ENCODE results near the gene IQSEC1. TPM values are rescaled to one million over a fixed set of nuclear protein-coding genes. Genes with fewer than 3 reads are reported as not detected.

IQSEC1 gene
- total RNA-seq, 4 donors from 2014 or later, result 31.9 to 35.8 (median 34.8) TPM

DNA sequence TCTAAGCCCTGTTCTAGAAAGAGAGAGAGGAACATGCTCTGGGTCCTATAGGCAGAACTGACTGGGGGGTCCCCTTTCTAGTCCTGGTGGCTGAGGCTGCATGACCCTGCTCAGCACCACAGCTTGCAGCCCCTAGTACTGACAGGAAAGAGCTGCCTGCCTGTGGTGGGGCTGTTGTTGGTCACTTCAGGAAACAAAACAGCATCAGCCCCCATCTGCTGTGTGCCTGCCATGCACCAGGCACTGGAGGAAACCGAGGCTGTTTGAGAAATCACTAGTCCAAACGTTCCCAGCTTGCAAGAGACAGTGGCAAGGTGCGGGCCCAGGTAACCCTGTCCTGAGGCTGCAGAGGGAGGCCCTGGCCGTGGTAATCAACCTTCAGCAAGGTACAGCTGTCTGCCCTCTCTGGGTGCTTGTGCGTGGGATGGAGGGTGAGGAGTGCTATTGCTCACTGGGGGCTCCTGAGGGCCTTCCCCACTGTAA is 90.6 kb downstream of the IQSEC1 start:
- no peak overlapping the region for H3K4me3 ChIP-seq (ENCODE audit: low read depth, poor library complexity, severe bottlenecking)
- DNase-seq (ENCODE audit: low spot score in 2 of 2), result no peak
- intact Hi-C loops (cut with DNase I; ENCODE audit: low total_unique reads), result loop anchor here (10.0 kb wide), 1 partner anchor 108 kb away; no protein-coding TSS in a partner anchor
- WGBS, 2 donors, result 83 to 84% methylated on average over 5 of the region's 5 CpGs
- TF ChIP-seq, protein P1, sequence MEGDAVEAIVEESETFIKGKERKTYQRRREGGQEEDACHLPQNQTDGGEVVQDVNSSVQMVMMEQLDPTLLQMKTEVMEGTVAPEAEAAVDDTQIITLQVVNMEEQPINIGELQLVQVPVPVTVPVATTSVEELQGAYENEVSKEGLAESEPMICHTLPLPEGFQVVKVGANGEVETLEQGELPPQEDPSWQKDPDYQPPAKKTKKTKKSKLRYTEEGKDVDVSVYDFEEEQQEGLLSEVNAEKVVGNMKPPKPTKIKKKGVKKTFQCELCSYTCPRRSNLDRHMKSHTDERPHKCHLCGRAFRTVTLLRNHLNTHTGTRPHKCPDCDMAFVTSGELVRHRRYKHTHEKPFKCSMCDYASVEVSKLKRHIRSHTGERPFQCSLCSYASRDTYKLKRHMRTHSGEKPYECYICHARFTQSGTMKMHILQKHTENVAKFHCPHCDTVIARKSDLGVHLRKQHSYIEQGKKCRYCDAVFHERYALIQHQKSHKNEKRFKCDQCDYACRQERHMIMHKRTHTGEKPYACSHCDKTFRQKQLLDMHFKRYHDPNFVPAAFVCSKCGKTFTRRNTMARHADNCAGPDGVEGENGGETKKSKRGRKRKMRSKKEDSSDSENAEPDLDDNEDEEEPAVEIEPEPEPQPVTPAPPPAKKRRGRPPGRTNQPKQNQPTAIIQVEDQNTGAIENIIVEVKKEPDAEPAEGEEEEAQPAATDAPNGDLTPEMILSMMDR (IDR thresholded peaks at IDR 0.05), result no peak
- no peak for TF ChIP-seq POLR2A (IDR thresholded peaks at IDR 0.05)

DNA sequence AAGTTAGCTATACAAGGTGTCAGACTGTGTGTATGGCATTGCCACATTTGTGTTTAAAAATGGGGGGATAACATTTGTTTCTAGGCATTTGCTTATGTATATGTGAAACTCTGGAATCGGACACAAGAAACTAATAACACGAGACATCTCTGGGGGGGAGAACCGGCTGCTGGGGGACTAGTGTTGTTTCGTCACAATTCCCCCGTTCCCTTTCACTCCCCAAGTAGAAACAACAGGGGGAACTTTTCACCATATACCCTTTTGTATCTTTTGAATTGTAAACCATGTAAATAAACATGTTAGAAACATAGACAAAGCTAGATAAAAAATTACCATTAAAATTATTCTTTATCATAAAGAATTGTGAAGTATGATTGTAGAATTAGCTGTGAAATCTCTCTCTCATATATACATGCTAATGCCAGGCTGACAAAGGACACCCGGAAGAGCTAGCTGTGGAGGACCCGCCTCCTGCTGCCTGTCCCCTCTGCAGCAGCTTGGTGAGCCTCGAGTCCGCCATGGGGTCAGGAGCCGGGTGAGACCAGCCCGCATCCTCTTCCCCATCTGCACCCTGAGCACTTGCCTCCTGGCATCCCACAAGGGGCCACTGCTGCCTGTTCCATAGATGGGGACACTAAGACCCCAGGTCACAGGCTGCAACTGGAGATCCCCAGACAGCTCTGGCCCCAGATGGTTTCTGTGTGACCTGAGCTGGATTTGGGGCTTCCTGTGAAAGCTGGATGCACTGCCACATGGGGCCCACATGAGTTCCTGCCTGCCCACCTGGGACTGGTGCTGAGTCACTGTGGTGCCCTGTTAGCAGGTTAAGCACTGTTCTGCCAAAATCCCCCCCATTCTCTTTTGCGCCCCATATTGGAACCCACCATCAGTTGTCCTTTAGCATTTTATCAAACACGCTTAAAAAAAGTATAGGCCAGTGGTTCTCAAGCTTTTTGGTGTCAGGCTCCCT is 91.6 kb downstream of the IQSEC1 start:
- intact Hi-C loops (cut with DNase I; ENCODE audit: low total_unique reads), result loop anchor here (10.0 kb wide), 1 partner anchor 107 kb away; no protein-coding TSS in a partner anchor
- no peak for DNase-seq (ENCODE audit: low spot score in 2 of 2)
- no peak overlapping the region for H3K4me3 ChIP-seq (ENCODE audit: low read depth, poor library complexity, severe bottlenecking)
- TF ChIP-seq, protein P1 (IDR thresholded peaks at IDR 0.05), result no peak
- TF ChIP-seq POLR2A (IDR thresholded peaks at IDR 0.05), result no peak
- WGBS, 2 donors, result 89 to 90% methylated on average over 13 of the region's 13 CpGs

DNA sequence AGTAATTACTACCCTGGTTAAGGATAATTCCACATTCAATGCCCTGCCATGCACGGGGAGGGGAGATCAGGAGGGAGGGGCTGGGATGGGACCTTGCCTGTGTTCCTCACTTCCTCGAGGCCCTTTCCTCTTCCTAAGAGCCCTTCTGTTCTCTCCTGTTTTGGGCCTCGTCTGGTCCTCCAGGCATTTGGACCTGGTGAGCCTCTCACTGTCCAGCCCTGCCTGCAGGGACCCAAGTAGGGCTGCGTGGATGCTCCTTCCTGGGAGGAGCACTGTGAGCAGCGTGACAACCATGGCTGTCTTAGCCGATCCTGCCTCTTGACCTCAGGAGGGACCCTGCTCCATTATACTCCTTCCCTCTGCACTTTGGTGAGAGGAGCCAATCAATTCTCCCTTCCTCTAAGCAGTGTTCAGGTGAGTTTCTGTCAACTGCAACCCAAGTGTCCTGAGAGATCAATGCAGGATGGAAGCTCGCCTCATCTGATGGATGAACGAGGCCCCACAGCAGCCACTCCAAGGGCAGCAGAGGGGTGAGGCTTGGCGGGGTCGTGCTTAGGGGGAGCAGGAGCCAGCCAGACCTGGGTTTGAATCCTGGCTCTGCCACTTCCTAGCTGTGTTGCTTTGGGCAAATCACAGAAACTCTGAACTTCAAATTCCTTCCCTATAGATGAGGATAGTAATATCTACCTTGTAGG is 92.5 kb downstream of the IQSEC1 start:
- 80 to 82% methylated on average over 10 of the region's 10 CpGs for WGBS, 2 donors
- no peak for TF ChIP-seq POLR2A (IDR thresholded peaks at IDR 0.05)
- TF ChIP-seq, protein P1 (IDR thresholded peaks at IDR 0.05), result no peak
- intact Hi-C loops (cut with DNase I; ENCODE audit: low total_unique reads), result loop anchor here (10.0 kb wide), 1 partner anchor 106 kb away; no protein-coding TSS in a partner anchor
- DNase-seq (ENCODE audit: low spot score in 2 of 2), result no peak
- H3K4me3 ChIP-seq (ENCODE audit: low read depth, poor library complexity, severe bottlenecking), result no peak overlapping the region

DNA sequence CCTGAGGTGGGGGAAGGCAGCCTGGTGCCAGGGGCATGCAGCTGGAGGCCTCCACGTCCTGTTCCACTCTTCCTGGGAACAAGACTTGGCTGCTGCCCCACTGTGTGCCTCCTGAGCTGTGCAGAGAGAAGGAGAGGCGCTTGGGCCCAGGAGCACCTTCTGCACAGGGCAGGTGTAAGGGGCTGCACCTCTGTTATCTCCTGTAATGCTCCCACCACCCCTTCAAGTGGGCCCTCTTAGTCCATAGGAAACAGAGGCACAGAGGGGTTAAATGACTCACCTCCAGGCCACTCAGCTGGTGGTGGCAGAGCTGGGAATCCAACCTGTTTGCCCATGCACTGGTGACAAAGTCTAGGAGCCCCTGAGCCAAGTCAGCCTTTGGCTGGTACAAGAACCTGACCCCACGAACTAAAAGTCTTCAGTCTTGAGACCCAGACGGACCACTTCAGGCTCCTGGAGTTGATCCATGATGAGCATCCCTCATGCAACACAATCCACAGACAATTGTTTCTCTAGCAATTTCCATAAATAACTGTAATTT is 93.2 kb downstream of the IQSEC1 start:
- no peak for TF ChIP-seq POLR2A (IDR thresholded peaks at IDR 0.05)
- TF ChIP-seq, protein P1 (IDR thresholded peaks at IDR 0.05), result no peak
- 82 to 83% methylated on average over 4 of the region's 4 CpGs for whole genome bisulfite sequencing, 2 donors
- intact Hi-C loops (cut with DNase I; ENCODE audit: low total_unique reads), result loop anchor here (10.0 kb wide), 1 partner anchor 105 kb away; no protein-coding TSS in a partner anchor
- no peak overlapping the region for H3K4me3 ChIP-seq (ENCODE audit: low read depth, poor library complexity, severe bottlenecking)
- no peak for DNase-seq (ENCODE audit: low spot score in 2 of 2)

DNA sequence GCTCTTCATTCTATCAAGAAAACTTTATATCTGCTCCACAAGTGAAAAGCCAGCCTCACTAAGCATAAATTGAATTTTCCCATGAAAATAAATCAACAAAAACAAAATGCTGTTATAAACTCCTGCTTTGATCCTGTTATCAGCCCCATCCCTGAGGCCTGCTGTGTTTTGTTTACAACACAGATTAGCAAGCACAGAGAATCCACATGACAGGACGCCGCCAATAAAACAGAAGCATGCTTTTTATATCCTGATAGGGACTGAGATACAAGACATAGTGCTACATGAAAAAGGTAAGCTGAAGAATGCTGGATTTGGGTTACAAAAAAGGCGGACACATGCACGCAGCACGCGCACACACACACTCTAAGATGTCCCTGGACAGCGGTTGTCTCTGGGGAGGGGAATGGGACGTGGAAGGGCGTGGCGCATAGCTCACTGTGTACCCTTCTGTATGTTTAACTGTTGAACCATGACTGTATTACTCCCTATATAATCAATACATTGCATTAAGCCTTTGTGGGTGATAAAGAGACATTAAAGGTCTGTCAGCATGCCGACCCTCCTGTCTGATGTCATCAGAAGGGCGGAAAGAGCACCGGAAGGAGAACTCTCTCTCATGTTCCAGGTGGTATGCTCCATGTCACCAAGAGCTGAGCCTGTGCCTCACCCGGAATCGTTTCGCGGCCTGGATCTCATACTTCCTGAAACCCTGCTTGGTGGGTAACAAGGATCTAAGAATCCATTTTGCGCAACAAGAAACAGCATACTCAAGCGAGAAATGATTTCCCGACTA is 93.9 kb downstream of the IQSEC1 start:
- no peak for DNase-seq (ENCODE audit: low spot score in 2 of 2)
- 91% methylated on average over 20 of the region's 20 CpGs for WGBS, 2 donors
- intact Hi-C loops (cut with DNase I; ENCODE audit: low total_unique reads), result no loop called here
- no peak for TF ChIP-seq POLR2A (IDR thresholded peaks at IDR 0.05)
- TF ChIP-seq, protein P1 (IDR thresholded peaks at IDR 0.05), result no peak
- H3K4me3 ChIP-seq (ENCODE audit: low read depth, poor library complexity, severe bottlenecking), result no peak overlapping the region

All from lower leg skin (tissue), 4 donors.